ENCODE data around the gene ANKRD7. TPM values are rescaled to one million over a fixed set of nuclear protein-coding genes. Genes with fewer than 3 reads are reported as not detected.

Gene ANKRD7
- total RNA-seq, 6 experiments from 2014 or later = not detected

DNA sequence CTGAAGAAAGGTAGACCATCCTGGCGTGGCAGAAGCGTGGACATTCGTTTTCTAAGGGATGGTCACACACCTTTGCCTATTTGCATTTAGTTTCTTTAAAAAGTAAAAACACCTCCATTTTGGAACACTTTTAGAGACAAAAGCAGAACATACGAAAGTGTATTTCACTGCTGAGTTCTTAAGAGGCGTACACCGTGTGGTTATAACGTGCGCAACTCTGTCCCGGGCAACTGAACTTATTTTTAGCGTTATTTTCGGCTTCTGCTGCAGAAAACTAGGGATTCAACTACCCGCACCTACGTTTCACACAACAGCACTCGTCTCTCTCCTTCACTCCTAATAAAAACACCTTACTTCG is 41.1 kb upstream of the ANKRD7 start:
- Histone ChIP-seq H3K4me3 (peak overlapping the region; percentile 60 to 84 (median 72)), H3K27ac (peak overlapping the region; percentile 60 to 87 (median 77)), H3K36me3 (peaks cover 0 to 5% (median 2%) of the 10 kb centered on the region in 4 donors), H3K27me3 (no peaks in the 10 kb centered on the region), H3K9me3 (no peaks in the 10 kb centered on the region), H3K4me1 (peaks cover 0 to 15% (median 7%) of the 10 kb centered on the region in 4 donors)
- ATAC-seq (peak; percentile 9 to 31 (median 16)), DNase-seq (no peak)
- no peak for TF ChIP-seq POLR2A (IDR thresholded peaks at IDR 0.05)
- TF ChIP-seq CTCF (IDR thresholded peaks at IDR 0.05) = no peak
- WGBS (ENCODE audit: insufficient coverage, low coverage, low lambda C conversion rate, missing lambda C conversion rate) = 0% methylated on average over 15 of the region's 15 CpGs
- intact Hi-C loops (cut with DNase I) = no loop called here

DNA sequence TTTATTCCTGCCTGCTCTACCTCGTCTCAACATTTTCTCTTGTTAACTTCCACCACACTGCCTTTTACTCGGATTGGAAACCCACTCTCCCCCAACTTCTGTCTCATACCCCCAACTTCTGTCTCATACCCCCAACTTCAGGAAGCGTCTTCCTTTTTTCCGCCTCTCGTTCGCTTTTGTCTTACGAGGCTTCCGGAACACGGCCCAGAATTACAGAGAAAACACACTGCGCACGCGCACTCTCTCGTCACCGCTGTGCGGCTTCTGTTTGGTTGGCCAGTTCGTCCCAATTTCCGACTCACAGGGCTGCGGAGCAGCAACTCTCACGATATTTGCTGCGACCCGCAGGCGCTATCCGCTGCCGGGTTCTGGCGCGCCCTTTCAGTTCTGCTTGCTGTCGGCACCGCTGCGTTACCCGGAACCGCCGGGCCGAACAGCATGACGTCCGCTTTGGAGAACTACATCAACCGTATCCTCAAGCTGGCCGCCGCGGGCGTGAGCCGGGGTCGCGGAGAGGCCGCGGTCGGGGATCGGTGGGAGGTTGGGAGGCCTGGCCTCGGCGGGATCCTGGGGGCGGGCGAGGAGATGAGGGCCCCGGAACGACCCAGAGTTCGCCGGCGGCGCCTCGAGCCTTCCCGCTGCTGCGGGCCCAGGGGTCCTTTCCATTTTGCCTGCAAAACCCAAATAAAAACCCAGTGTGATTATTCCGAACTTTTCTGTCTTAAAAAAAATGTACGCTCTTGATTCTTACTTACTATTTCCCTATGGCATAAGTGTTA is 40.5 kb upstream of the ANKRD7 start, which contains the start of gene LSM8:
LSM8 (plus strand) TSS at position 379 of the 779 bp plus-strand sequence; CDS start at position 439, 60 bp downstream.
- no peak for TF ChIP-seq CTCF (IDR thresholded peaks at IDR 0.05)
- TF ChIP-seq POLR2A (IDR thresholded peaks at IDR 0.05) = peak; percentile 87
- no peaks in the 10 kb centered on the region for H3K9me3 ChIP-seq
- peak within 1 kb of the TSS; percentile 60 to 87 (median 77) for H3K27ac ChIP-seq
- intact Hi-C loops (cut with DNase I) = no loop called here
- no peaks in the 10 kb centered on the region for H3K27me3 ChIP-seq
- peaks cover 0 to 10% (median 5%) of the 10 kb centered on the region in 4 donors for H3K36me3 ChIP-seq
- DNase-seq (peak; percentile 95 to 97 (median 97)), ATAC-seq (peak; percentile 99 to 100 (median 99))
- H3K4me1 ChIP-seq = peaks cover 0 to 15% (median 7%) of the 10 kb centered on the region in 4 donors
- peak within 1 kb of the TSS; percentile 60 to 84 (median 72) for H3K4me3 ChIP-seq
- WGBS (ENCODE audit: insufficient coverage, low coverage, low lambda C conversion rate, missing lambda C conversion rate) = under 1% methylated on average over 37 of the region's 62 CpGs

DNA sequence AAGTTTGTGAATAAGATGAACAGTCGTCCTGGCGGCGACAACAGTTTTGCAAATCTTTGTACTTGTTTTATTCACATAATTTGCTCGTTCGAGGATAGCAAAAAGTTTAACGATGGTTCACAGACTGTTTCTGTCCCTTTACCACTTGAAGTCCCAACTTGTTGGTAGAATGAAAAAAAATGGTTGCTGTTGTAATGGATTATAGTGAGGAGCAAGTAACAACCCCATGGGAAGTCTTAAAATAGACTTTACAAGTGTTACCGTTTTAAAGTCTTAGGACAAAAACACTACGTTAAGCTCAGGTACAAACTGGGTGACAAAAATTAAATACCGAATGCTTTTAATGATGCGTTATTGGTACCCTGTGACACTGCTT is 40.0 kb upstream of the ANKRD7 start:
- TF ChIP-seq POLR2A (IDR thresholded peaks at IDR 0.05) = no peak
- no peak for TF ChIP-seq CTCF (IDR thresholded peaks at IDR 0.05)
- no peaks in the 10 kb centered on the region for H3K27me3 ChIP-seq
- peaks cover 0 to 15% (median 7%) of the 10 kb centered on the region in 4 donors for H3K4me1 ChIP-seq
- ATAC-seq = no peak
- no peaks in the 10 kb centered on the region for H3K9me3 ChIP-seq
- WGBS (ENCODE audit: insufficient coverage, low coverage, low lambda C conversion rate, missing lambda C conversion rate) = 5% methylated on average over 10 of the region's 10 CpGs
- peak overlapping the region; percentile 60 to 84 (median 72) for H3K4me3 ChIP-seq
- no peak for DNase-seq
- H3K27ac ChIP-seq = peak overlapping the region; percentile 60 to 87 (median 77)
- H3K36me3 ChIP-seq = peaks cover 0 to 11% (median 5%) of the 10 kb centered on the region in 4 donors
- intact Hi-C loops (cut with DNase I) = no loop called here

- Histone ChIP-seq H3K9me3 (no peaks in the 10 kb centered on the region), H3K27me3 (no peaks in the 10 kb centered on the region), H3K27ac (no peak overlapping the region), H3K4me1 (peaks cover 0 to 15% (median 7%) of the 10 kb centered on the region in 4 donors), H3K36me3 (peaks cover 0 to 11% (median 5%) of the 10 kb centered on the region in 4 donors), H3K4me3 (peak overlapping the region in 2 of 3 donors; percentile 60 to 84)
- no peak for ATAC-seq
- TF ChIP-seq CTCF (IDR thresholded peaks at IDR 0.05) = no peak
- no peak for TF ChIP-seq POLR2A (IDR thresholded peaks at IDR 0.05)
- WGBS (ENCODE audit: insufficient coverage, low coverage, low lambda C conversion rate, missing lambda C conversion rate) = 82% methylated on average over 5 of the region's 6 CpGs
- no peak for DNase-seq
- intact Hi-C loops (cut with DNase I) = no loop called here
Measured at GRCh38 chr7:118185163-118185860, 39.2 kb upstream of the ANKRD7 start.
